GM19240 (cell line): Measurements from ENCODE around the gene TRIM41.
"Not testable (repeated sequence)": the region's sequence is repeated elsewhere in the genome, so short reads cannot be mapped to it uniquely, and the experiment has no call there.

Experiments used
- DNase-seq: peaks from one replicate; pipeline ENCODE4 v3.0.0; 2011; ENCODE audit warnings: low spot score; ENCODE audit not compliant: insufficient read length

Gene TRIM41

DNA sequence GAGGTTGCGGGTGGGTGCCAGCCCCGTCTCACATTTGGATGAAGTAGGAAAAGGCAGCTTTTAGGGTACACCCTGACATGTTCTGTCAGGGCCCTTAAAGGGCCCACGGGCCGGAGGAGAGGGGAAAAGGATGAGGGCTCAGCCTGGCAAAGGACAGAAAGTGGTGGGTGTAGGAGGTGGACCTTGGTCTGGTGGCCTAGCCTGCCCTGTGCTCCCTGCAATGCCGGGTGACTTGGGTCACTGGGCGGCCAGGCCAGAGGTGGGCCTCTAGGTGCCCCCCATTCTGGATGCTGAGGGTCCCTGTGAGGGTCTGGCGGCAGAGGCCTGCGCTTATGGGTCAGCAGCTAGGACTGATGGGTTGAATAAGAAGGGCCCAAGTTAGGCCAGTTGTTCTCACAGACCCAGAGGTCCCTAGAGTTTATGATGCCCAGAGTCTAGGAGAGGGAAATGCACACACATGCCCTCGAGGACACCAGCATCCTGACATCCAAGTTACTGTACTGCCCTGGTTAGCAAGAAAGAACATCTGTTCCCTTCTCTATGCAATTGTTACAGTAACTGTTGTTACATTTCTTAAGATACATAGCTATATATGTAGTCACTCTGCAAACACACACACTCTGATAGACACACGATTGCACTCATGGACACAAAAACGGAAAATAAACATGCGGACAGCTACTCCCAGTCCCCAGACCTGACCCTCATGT, 30.6 kb upstream of the TRIM41 start:
- DNase-seq, result no peak

DNA sequence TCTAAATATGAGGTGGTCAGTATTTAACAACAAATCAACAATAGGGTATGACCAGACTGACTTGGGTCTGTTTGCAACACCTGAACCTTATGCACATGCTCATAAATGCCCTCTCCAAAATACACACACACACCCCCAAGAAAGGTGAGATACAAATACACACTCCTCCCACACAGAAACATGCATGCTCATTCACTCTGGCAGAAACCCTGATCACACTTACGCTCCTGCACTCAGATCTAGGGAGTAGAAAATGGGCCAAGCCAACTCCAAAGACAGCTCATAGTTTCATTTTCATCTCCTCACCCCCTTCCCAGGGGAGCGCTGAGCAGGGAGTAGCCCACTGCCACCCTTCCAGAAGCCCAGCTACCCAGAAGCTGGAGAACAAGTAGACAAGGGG, 29.4 kb upstream of the TRIM41 start:
- no peak for DNase-seq

DNA sequence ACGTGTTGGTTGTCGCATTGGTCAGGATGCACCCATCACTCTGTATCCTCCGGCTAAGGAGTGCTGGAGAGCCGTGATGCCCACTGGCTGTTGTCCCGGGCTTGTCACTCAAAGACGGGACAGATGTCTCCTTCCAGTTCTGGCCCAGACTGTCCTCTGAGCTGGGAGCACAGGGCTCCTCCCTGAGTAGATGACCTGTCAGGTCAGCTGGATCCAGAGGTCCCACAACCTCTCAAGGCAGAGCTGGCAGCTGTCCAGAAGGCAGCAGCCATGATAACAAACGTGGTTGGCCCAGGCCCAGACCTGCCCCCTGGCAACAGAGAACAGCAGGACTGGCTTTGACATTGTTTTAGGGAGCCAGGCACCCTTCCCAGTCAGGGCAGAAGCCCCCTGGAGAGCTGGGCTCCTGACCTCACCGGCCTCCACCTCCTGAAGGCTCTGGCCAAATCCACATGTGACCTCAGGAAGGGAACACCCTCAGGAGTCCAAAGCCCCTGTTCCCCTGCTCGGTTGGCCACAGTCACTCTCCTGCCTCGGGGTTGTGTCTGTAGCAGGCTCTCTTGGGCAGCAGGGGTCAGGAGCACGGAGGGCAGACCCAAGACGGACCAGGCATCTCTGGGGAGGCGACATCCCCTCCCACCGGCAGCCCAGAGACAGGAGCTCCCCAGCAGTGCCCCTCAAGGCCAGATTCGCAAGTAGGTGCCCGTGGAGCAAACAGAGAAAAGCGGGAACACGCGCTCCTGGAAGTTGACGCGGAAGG, 28.4 kb upstream of the TRIM41 start:
- no peak for DNase-seq

DNA sequence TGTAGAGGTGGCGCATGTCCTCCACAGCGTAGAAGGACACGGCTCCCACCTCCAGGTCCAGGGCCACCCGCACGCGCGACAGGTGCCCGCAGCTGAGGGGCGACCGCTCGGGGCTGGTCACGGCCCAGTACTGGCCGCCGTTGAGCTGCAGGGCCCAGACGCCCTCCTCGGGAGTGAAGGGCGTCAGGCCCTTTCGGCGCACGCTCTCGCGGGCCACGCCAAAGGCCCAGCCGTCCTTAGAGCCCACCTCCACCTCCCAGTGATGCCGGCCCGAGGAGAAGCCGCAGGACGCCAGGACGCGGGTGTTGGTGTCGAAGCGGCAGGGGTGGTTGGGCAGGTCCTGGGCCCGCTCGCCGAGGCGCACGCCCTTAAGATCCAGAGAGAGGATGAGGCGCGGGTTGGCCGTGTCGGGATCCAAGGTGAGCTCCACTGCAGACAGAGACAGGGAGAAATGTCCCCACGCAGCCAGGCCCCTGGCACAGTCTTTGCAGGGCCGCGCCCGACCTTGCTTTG, 27.8 kb upstream of the TRIM41 start:
- DNase-seq, result no peak

DNA sequence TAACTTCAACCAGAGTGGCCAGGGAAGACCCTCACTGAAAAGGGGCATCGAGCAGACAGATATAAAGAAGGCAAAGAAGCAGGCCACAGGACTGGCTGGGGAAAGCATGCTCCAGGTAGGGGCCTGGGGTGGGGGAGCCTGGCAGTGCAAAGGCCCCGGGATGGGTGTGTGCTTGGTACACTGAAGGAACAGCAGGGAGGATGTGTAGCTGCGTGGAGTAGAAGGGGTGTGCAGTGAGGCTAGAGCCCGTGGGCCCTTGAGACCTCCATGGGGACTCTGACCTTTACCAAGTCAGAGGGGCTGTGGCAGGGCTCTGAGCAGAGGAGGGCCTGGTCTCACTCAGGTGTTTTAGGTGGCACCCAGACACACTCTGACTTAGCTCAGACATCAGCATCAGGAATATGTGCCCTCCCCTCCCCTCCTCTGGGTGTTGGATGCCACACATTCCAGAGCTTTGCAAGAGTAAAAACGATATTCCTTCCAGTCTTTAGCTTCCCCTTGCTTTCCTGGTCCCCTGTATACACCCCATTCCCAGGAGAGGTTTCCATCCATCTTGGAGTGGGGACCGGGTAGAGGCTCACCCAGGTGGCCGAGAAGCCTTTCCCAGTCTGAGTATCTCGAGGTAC, 25.6 kb upstream of the TRIM41 start:
- DNase-seq, result no peak

DNA sequence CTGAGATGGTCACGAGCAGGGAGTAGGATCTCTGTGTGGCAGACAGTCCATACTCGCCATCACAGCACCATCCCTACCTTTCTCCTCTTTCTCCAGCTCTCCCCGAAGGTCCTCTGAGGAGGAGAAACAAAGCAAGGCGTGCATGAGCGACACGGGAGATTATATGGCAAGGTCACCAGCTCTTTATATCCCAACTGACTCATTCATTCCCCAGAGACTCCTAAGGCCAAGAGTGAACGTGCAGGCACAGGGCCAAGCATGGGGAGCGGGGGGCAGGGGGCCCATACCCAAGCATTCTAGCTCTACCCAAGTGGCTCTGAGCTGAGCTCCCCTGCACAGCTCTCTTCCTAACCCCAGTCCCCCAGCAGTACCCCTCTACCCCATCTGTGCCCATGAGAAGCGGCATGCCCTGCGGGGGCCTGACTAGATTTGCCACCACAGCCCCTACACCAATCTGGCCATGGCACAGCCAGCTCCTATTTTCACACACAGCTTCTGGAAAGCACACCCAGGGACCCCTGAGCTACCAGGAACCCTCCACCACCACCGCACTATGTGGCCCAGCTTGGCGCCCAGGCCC, 24.9 kb upstream of the TRIM41 start:
- no peak for DNase-seq

DNA sequence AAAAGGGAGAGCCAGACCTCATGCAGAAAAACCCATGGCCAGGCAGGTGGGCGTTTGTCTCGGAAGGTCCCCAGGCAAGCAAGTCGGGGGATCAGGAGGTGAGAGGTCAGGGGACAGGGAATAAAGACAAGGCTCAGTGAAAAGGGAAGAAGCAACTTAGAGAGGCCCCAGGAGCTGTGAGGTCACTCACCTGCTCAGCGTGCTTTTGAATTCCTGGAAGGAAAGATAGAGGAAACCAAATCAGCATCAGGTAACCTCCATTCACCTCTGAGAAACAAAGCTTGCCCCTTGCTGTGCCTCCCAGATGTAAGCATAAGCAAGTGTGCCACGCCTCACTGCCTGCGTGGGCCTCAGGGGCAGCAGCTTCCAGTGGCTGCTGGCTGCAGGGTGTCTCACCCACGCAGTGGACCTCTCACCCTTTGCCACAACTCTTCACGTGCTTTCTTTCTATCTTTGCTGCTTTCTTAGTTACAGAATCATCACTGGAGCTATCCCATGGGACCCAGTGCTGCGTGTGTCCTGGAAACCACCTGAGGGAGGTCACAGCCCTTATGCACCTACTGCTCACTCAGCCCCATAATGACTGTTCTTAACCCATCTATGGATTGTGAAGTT, 24.1 kb upstream of the TRIM41 start:
- no peak for DNase-seq

DNA sequence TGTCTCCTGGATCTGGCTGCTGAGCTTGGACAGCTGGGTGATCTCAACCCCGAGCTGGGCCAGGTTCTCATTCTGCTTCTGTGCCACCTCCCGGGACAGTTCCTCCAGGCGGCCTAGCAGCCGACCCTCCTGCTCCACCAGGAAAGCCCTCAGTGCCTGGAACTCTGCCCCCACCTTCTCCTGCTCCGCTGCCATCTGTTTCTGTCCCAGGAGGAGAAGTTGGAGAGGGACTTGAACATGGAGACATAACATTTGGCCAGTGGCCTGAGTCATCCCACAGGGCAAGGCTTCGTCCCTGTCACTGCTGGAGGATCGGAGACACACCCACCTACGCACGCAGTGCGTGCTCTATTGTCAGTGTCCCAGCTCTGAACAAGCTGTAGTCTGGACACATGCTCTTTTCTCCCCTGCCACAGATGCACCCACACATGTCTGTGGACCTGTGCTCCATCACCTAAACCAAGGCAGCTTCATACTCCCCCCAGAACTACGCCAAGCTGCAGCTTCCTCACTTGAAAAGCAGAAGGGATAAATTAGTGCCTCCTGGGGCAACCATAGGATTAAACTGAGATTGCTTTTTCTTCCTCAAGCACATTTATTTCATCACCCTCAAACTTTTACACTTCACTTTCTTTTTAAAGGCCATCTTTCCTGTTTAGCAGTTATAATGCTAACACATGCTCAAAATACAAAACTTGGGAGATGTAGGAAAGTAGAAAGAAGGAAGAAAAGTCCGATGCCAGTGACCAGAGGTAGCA, 23.0 kb upstream of the TRIM41 start:
- DNase-seq, result no peak

DNA sequence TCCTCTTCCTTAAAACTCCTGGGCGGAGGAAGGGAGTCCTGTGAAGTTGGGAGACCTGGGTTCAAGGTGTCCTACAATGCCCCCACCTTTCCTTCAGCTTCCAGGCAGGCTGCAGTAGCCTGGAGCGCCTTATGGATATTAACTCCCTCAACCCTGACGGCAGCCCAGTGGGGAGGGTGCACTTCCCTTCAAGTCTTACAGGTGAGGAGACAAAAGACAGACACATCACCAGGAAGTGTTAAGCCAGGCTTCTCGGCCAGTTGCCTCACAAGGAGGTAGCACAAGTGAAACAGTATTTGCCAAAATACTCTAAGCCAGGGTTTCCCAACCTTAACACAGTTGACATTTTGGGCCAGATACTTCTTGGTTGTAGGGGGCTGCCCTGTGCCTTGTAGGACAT, 22.3 kb upstream of the TRIM41 start:
- DNase-seq, result no peak

DNA sequence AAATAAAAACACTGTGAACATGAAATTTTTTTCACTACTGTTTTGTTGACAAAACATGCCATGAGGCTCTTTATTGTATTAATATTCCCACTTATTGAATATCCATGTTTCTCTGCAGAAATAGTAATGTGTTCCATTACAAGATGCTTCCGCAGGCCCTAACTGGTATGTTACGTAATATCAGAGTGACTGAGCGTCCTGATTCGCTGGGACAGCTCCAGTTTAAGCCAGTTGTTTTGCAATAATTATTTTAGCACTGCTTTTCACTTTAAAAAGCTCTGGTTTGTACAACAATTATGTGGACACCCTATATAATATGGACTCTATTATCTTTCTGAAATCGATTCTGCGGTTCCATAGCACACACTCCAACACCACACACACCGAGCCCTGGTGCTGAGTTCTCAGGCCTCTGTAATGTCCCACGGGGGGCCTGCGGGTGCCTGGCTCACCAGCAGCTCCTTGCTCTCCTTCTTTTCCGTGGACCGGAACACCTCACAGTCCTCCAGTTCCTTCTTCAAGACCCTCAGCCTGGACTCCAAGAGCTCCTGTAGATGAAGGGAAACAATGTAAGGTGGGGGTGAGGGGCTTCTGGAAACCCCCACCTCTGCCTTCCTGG, 19.9 kb upstream of the TRIM41 start:
- no peak for DNase-seq

DNA sequence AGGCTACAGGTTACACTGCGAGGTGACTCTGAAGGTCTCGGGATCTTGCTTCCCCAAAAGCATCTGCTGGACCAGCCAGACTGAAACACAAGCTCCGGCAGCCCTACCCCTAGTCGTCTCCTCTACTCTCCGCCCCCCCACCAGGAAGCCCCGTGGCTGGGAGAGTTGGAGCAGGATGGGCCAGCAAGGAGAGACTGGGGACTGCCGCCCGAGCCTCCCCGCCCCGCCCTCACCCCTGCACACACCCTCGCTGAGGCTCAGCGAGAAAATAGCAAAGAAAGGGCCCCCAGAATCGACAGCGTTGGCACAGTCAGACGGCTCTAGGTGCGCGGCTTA, 19.3 kb upstream of the TRIM41 start:
- DNase-seq, result no peak

DNA sequence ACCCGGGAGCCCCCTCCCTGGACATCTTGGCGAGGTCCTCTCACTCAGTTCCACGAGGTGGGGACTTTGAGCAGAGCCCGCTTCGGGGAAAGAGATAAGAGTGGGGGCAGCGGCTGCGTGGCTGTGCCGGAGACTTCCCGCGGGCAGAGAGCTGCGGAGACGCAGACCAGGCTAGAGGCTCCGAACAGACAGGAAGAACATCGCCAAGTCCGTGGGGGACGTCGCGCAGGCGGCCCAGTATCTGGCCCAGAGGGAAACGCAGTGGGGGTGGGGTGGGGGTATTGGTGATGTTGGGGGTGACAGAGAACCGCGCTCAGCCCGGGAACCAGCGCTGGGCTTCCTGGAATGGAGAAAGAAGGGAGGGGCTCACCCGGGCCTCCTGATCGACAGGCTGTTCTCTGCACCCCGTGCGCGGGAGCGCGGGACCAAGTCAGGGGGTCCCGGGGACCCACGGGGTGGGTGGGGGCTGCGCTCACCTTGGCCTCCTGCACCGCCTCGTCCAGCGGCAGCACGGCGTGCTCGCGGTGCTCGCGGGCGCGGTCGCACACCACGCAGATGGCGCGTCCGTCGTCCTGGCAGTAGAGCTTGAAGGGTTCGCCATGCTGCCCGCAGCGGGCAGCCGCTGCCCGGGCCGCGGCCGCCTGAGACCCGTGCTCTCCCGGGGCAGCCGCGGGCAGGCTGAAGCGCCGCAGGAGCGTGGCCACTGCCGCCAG, 18.8 kb upstream of the TRIM41 start:
- no peak for DNase-seq

DNA sequence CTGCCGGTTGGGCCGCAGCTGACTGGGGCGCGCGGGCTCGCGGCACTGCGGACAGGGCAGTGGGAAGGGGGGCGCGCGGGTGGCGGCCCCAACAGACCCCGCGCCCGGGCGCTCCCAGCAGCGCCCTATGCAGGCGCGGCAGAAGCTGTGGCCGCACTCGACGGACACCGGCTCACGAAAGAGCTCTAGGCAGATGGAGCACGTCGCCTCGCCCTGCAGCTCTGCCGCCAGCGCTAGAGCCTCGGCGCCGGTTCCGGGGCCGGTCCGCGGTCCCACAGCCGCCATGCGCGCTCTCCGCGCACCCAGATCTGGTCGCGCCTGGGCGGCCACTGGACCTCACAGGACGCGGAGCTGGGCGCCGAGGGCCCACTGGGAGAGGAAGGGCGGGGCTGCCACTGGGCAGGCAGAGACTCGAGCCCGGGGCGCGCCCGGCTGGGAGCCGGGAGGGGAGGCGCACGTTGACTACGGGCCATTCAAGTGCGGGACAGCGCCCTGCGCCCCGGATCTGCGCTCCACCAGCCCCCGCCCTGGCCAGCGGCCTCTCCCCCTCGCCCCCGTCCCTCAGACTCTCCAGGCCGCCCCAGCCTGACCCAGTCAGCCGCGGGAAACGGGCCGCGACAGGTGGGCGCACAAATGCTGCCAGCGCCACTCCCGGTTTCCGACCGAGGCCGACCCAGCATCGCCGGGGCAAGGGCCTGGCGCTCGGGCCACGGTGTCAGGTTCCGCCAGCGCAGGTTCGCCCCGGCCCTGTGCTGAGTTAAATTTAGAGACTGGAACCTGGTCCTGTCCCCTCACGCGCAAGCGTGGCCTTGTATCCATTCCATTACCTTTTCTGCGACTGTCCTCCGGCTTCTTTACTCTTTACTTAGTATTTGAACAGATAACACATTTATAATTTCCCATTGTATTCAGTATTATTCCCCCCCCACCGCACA, 18.0 kb upstream of the TRIM41 start, which contains the start of gene TRIM7:
Gene TRIM7 (minus strand): TSS at position 371 of the 935 bp plus-strand sequence. CDS start 86 bp downstream, at position 285.
- DNase-seq, result no peak

DNA sequence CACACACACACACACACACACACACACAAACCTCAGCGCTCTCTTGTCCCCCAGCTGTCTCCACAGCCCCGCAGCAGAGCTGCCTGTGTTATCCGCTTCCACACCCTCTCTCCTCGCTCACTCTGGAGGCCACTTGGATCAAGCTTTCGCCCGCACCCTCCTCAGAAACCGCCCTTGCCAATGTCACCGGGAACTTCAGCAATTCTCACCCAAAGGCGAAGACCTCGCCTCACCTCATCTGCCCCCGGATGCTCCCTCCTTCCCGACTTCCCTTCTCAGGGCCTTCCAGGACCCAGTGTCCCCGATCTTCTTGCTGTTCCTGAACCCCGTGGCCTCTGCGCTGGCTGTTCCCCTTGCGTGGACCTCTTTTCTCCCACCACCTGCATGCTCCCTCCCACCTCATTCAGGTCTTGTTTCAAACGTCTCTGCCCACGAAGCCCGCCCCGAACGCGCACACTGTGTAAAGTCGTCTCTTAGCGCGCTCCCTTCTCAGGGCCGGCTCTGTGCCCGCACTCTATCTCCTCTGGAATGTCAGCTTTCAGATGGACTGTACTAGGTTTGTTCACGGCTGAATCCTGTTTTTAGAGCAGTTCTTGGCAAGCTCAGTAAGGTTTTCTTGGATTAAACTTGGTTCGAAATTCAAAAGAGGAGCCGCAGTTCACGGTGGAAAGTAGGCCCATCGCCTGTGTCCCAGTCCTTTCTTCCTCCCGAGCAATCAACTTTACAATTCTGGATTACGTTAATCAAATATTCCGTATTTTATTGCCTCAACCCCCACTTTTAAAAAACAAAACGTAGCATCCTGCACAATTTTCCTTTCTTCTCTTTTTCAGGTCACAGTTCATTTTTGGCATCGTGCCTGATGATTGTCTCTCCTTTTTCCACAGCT, 17.1 kb upstream of the TRIM41 start:
- no peak for DNase-seq

DNA sequence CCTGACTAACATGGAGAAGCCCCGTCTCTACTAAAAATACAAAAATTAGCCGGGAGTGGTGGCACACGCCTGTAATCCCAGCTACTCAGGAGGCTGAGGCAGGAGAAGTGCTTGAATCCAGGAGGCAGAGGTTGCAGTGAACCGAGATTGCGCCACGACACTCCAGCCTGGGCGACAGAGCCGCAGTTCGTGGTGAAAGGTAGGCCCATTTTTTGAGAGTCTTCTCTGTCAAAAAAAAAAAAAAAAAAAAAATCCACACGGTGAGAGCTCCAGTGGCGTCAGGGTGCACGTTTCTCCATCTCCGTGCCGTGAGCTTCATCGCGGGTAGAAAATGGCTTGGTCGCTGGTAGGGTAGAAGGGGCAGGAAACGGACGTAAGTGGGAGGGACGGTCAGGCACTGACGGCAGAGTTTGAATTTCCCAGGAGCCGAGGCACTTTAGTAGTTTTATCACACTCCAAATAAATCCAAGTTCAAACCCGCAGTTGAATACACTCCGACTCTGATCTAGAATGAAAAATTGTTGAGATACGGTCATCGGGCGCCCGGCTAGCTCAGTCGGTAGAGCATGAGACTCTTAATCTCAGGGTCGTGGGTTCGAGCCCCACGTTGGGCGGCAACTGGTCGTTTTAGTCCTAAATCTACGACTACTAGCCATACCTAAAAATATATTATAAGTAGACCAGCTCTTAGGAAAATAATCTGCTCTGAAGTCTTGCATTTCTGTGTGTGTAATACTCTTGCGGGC, 15.7 kb upstream of the TRIM41 start:
- DNase-seq, result no peak

DNA sequence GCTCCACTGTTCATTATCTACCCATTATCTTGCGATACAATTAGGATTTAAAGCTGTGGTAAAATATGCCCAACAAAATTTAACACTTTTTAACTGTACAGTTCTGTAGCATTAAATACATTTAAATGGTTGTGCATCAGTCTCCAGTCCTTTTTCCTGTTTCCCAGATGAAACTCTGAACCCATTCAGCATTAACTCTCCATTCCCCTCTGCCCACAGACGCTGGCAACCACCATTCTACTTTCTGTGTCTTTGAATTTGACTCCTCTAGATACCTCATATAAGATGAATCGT, 15.2 kb upstream of the TRIM41 start:
- DNase-seq, result no peak

DNA sequence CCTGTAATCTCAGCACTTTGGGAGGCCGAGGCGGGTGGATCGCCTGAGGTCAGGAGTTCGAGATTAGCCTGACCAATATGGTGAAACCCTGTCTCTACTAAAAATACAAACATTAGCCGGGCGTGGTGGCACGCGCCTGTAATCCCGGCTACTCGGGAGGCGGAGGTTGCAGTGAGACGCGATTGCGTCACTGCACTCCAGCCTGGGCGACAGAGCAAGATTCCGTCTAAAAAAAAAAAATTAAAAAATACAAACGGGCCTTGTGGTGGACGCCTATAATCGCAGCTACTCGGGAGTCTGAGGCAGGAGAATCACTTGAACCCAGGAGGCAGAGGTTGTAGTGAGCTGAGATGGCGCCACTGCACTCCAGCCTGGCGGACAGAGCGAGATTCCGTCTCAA, 14.1 kb upstream of the TRIM41 start:
- DNase-seq, result not testable (repeated sequence)
